GM19324 (cell line): ENCODE measurements around the gene SH2D1A.
A peak's percentile ranks its signal among the peaks of the same experiment; 100 is the strongest.
"Not testable (repeated sequence)": the region's sequence is repeated elsewhere in the genome, so short reads cannot be mapped to it uniquely, and the experiment has no call there.

ENCODE experiments used
- ATAC-seq: cut with Tn5 transposase; IDR thresholded peaks from one replicate; pipeline ENCODE4 v1.9.1; 2021; ENCODE audit warnings: mild to moderate bottlenecking, moderate library complexity; ENCODE audit not compliant: unreplicated experiment, low FRiP score

Gene SH2D1A

DNA sequence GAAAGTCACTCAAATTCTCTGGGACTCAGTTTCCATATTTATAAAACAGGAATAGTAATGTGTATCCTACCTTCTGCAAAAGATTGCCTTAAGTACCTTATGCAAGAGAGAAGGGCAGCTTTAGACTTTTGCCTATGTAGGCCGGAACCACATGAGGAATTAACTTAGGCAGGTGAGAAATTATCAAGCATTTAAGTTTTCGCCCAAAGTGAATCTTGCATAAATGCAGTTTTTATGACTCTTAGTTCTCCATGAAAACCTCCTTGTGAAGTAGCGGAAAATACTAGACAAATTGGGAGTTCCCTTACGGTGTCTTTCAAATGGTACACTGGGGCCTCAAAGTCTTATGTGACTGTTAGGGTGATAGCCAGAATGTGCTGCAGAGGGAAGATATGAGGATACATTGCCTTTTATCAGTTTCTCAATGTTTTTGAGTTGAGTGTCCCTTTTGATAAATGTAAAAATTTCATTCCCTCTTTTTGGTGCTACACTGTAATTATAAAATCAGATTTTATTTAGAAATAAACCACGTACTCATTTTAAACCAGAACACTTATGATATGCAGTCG, 2.6 kb downstream of the SH2D1A start:
- no peak for ATAC-seq

DNA sequence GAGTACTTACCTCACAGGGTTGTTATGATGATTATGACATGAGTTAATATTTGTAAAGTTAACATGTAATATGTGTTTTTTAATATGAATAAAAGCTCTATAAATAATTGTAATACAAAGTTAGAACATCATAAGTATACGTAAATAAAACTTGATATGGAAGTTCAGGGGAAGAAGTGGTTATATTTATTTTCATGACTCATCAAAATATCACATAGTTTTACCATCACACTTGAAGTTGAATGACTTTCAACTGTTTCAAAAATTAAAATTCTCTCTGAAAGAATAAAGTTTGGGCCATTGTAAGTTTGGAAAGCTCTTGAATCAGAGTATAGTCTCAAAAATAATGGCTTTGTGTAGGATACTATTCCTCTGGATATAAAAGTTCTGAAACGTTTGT, 8.3 kb downstream of the SH2D1A start:
- ATAC-seq, result no peak

DNA sequence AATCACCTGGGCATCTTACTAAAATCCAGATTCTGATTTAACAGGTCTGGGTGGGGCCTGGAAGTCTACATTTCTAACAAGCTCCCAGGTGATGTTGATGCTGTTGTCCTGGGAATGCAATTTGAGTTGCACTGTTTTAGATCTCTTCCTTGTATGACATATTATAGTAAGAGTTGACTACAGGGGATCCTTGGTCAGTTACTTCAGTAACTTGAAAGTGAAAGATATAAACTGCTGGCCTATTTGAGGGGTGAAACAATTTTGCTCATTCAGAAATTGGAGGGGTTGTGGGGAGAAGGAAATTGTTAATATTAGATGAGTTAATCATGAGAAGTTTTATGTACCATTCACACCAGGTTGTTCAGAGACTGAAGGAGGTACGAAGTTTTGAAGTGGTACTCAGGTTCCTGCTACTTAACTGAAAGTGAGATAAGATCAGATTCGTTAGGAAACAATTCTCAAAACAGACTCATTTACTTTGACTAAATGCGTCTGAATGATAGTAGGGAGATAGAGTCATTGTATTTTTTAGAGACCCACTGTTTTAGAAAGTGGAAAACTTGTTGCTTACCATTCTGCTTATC, 12.5 kb downstream of the SH2D1A start:
- peak; percentile 47 for ATAC-seq

DNA sequence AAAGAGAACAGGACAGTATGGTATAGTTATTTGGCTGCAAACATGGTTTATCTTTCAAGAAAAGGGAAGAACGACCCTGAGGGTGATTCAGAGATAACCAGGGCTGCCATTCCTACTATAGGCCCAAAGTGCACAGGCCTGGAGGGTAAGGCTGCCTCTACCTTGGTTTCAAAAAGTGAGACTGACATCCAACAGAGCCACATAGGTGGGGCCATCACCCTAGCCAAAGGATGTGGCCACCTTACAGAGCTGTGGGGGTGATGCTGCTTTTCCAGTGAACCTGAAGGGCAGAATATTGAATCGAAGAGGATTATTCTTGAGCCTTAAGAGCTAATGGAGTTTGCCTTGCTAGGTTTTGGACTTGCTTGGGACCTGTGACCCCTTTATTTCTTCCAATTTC, 15.7 kb downstream of the SH2D1A start:
- ATAC-seq, result no peak

DNA sequence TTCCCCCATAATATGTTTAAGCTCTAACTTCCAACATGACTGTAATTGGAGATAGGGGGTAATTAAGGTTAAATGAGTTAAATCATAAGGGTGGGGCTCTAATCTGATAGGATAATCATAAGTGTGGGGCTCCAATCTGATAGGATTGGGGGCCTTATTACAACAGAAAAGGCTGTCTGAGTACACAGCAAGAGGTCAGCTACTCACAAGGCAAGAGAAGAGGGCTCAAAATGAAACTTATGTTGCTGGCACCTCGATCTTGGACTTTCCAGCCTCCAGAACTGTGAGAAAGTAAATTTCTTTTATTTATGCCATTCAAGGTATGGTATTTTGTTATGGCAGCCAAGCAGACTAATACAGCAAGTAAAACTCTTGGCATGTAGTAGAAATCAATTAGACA, 16.4 kb downstream of the SH2D1A start:
- no peak for ATAC-seq

DNA sequence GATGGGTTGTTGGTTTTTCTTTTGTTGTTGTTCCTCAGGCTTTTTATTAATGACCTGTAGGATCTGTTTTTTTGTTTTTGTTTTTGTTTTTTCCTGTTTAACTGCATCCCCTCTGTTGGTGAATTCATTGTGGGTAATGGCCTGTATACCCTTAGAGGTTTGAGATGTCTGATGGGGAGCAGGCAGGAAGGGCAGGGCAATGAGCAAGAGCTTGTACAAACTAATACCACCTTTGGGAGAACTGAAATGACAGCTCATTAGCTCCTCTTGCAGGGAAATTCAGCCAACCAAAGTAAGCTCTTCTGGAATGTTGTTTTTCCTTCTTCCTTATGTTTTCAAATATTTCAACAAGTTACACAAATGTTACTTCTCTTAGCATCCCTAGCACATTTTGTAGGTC, 23.4 kb downstream of the SH2D1A start:
- ATAC-seq, result no peak

DNA sequence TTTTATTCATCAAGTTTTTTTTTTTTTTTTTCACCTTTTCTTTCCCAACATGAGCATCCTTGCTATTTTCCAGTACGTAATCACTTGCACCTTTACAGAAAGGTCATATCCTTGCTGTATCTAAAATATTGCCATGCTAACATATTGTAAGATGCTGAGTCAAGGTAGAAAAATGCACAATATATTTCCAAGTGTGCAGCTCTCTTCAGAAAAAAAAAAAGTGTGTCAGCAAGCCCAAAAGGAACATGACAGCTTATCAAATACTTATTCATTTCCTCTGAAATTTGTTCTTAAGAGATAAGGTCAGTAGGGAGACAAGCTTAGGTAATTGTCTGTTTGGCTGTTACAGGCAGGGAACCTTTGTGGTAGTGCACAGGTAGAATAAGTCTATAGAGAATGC, 27.0 kb downstream of the SH2D1A start:
- ATAC-seq, result no peak

DNA sequence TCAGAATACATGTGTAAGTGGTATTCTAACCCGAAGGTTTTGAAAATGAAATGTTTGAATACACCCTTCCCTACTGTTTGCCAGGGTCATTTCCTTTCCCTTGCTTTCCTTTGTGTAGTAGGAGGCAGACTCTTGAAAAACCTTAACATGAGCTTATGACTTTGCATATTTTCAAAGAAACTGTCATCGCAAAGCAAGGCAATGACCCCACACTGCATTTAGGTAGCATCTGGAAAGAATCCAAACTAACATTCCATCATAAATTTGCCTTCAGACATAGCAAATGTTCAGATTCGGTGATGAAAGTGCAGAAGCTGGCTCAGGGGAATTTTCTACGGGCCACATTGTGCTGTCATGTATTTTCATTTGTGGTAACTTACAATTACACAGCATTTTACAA, 32.3 kb downstream of the SH2D1A start:
- no peak for ATAC-seq

DNA sequence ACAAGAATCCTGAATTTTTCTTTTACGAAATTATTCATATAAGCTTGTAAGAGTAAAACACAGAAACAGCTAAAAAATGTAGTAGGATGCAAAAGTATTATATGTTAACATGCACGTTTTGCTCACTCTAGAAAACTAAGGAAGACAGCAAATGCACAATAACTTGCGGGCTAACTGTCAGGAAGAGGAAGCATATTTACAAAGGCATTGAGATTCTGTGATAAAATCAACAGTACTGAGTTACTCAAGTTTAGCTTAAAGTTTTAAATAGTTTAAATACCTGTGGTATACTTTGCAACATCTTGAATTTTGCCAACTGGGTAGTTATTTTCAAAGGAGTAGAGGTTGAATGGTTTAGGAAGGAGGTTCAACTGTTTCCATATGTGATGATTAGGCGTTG, 37.0 kb downstream of the SH2D1A start:
- no peak for ATAC-seq

DNA sequence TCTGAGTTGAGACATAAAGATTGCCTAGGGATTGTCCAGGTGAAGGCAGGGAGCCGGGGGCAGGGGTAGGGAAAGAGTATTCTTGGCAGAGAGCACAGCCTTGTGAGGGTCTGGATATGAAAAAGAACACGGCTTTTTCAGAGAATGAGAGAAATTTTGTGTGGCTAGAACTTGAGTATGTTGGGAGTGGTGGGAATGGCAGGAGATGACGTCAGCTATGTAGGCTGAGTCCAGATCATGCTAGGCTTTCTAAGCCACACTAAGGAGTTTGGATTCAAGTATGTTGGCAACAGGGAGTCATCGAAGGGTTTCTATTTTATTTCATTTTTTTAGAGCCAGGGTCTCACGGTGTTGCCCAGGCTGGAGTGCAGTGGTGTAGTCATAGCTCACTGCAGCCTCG, 40.0 kb downstream of the SH2D1A start:
- ATAC-seq, result no peak

DNA sequence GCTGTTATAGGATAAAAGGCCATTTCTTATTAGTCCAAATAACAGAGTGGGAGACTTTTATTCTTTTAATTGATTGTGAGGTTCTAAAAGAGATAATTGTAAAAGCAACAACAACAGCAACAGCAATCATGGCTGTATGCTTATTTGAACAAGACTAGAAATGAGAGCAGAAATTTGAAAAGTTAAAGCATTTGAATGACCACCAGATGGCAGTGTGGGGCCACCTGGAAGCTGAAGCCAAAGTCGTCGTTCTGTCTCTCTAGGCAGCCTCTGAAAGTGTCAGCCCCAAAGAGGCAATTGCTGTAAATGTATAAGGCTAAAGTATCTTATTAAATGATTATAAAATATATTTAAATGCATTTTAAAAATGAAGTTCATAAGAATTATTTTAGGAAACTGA, 42.2 kb downstream of the SH2D1A start:
- ATAC-seq, result peak; percentile 63

DNA sequence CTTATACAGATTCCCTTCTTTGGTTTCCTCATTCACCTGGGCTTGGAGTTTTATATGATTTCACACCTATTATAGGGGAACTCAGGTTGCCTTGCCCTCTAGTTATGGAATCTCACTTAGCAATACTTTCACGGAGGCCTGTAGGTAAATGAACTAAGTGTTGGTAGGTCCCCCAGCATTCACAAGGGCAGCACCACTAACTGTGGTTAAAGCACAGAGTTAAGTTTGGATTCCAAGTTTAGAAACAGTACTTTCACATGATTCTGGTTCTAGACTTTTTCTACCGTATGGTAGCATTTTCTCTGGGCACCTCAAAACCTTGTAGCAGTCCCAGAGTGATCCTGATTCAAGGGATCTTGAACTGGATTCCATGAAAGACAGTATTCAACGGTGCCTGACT, 46.4 kb downstream of the SH2D1A start:
- ATAC-seq, result no peak

DNA sequence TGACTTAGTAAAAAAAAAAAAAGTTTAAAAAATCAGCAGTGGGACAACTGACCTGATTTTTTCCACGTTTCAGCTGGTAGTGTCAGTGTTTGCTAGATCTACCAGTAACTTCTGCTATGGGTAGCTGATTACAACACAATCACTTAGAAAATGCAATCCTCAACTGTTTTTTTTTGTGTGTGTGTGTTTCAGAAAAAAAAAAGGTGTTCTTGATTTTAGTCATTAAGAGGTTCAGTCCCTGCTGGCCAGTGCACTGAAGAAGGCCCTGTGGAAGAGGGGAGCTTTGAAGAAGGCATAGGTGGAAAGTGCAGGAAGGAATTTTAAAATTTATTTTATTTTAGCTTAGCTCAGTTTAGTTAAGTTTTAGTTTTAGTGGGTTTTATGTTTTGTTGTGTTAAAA, 46.9 kb downstream of the SH2D1A start:
- ATAC-seq, result no peak

DNA sequence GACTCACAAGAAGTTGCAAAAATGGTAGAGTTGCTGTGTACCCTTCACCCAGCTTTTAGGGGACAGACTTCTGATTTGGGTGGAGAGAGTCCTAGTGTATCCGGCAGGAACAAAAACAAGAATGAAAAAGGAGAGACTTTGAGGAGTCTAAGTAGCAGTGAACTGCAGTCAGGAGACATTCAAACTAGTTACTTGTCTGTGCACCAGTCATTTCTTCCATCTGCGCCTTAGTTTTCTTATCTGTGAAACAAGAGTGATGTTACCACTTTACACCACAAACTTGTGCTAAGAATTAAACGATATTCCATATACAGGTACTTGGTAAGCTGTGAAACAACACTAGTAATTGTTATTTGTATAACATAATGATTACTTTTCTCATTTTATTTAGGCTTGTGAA, 47.3 kb downstream of the SH2D1A start:
- no peak for ATAC-seq

DNA sequence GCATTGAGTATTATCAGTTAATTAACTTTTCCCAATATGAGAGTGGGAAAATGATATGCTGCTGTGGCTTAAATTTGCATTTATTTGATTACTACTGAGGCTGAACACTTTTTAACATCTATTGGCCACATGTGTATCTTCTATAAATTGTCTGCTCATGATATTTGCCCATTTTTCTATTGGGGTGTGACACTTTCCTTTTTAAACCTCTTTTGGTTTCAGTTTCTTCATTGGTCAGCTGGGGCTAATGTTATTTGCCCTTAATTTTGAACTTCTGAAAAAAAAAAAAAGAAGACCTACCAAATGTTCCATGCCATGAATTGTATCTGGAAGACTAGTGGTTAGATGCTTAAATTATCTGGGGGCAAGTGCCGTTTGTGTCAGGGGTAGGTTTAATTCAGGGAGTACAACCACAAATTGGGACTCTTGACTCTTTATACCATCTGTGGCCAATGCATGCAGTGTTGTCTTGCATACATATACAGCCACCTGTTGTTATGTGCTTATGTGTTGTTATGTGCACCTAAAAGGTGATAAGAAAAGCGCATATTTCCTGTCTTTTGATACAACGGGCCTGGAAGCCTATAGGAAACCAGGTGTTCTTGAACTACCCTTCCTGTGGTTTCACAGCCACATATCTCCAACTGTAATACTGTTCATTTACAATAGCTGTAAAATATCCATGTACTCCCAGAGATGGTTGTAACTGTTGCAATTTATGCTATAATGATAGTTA, 49.0 kb downstream of the SH2D1A start:
- no peak for ATAC-seq

DNA sequence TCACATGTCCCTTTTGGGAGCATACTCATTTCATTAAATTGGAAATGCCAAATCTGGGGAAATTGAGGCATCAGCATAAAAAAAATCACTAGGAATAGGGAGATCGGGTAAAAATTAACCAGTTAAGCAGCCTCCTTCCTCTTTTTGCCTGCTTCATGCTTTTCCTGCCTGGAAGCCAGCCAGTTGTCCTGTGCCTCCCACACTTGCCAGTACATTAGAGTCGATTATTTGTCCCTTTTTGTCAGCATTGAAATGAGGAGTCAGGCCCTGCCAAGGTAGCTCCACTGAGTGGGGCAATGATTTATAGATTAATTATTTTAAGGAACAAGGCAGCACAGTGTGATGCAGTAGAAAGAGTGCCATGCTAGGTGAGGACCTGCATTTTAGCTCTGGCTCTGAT, 55.3 kb downstream of the SH2D1A start:
- ATAC-seq, result no peak

DNA sequence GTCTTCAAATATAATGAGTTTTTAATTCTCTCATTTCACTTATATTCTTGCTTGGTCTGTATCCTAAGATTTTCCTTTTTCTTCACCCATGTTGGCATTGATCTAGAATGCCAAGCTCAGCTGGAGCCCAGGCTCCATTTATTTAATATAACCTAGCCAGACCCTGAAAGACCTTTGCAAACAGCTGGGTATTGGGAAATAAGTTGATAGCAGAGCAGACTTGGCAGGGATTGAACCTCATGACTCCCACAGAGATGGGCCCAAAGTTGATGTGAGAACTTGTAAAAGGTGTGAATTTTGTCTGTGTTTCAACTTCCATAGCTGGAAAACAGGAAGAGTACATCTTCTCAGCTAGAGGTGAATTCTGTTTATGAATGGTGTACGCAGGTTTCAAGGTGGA, 59.5 kb downstream of the SH2D1A start:
- ATAC-seq, result no peak

DNA sequence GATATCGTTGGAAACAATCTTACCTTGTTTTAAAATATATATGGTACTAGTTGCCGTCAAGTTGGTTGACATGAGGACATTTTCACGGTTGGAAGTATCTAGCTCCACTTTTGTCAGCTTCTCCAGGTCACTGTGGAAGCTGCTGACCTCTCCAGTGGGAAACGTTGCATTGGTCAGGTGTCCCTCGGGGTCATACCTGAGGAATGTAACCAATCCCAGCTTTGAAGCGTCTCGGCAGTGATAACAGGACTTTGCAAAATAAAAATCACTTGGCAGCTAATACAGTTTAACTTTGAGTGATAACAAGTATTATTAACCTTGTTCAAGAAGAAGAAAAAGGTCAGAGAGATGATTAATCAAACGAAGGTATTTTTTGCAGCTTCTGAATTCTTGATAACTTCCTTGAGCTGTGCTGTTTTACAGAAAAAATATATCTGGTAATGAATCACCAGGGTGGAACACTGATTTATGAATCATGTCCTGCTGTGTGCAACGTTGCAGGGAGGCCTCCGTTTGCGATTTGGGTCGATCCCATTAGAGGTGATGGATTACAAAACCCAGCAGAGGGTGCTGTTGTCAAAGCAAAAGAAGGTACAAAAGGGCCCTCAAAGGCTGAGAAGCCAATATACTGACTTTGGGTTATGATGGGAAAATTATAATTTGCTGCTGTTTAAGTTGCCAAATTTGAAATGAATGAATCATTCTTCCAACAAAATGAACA, 60.1 kb downstream of the SH2D1A start:
- ATAC-seq, result no peak

DNA sequence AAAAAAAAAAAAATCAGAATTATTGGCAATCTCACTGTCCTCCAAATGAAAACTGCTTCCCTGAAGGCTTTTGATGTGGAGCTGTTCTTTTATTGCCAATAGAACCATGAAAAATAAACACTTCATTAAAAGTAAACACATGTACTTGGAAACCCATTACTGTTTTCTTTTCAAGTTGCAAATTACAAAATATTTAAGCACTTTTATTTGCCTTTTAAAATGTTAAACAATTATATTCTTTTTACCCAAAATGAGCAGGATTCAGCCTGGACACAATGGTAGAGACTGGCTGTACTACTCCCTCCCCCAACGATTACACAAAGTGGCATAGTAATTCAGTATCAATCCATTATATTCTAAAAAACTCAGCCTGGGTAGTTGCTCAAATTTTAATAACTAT, 60.9 kb downstream of the SH2D1A start:
- ATAC-seq, result no peak

DNA sequence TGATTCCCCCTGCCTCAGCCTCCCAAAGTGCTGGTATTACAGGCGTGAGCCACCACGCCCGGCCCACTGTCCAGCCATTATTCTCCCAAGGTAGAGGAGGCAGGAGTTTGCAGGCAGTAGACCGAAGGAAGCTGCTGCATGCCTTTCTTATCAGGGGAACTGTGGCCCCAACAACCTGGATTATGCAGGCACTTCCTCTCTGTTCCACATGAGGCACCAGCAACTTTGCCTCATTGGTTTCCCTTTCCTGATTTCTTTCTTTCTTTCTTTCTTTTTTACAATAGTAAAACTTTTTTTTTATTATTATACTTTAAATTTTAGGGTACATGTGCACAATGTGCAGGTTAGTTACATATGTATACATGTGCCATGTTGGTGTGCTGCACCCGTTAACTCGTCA, 62.0 kb downstream of the SH2D1A start:
- not testable (repeated sequence) for ATAC-seq

DNA sequence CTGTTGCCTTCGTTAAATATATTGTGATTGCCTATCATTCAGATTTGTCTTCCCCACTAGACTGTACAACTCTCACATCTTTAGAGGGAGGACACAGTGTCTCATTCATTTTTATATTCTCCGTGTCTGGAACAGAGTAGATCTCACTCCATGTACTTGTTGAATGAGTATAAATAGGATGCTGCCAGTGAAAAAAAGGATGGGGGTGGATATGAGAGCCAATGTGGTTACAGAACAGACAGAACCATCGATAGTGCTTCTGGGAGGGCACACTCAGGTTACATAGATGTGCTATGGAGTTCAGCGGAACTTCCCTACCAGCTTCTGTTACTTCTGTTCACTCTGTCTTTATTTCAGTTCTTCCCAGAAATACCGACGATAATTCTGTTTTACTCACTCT, 66.9 kb downstream of the SH2D1A start:
- ATAC-seq, result no peak

DNA sequence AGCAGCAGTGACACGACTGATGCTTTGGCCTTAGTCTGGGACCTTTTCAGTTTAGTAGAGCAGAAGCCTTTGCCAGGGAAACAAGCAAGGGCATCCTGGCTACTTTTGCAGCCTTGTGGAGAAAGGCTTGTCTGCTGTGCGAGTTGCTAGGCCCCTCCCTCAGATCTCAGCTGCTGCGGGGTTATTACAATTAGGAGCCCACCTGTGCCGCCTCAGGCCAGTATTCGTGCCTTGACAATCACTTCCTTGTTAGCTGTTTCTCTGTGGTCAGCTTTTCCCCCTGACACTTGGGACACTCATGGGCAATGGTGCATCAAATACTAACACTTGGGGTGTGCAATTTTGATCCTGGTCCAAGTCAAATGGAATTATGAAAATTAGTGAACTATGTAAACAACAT, 67.9 kb downstream of the SH2D1A start:
- ATAC-seq, result no peak
